HCT116 (cell line): Measurements from ENCODE around the gene PPIG. TPM values are rescaled to one million over a fixed set of nuclear protein-coding genes. Genes with fewer than 3 reads are reported as not detected.

Experiments used
- ATAC-seq: fragments of 200-7000 bp; cut with Tn5 transposase; 2 replicates; pipeline ENCODE4 v1.9.1; 2020; ENCODE audit warnings: mild to moderate bottlenecking, moderate library complexity
- BruUV-seq: library from RNA; stranded (reverse); fragments of 400-500 nt; replicated peaks from 2 replicates; lab custom pipeline; 2021; lab: Mats Ljungman, UMichigan
- CTCF ChIA-PET: fragments of 300-600 bp; sonication (Branson Sonifier 250); formaldehyde crosslinking; loops from one replicate; lab custom pipeline; 2021; ENCODE audit warnings: antibody characterized with exemption; lab: Charles Lee
- POLR2A ChIA-PET: fragments of 300-600, 350-600 bp; sonication (Branson Sonifier 250); formaldehyde crosslinking; loops from one replicate; lab custom pipeline; 2021; ENCODE audit warnings: antibody characterized with exemption; lab: Charles Lee
- RAD21 ChIA-PET, 2 experiments: fragments of 300-600 bp; sonication (Branson Sonifier 250); formaldehyde crosslinking; loops; one replicate each; lab custom pipeline; 2023; ENCODE audit warnings: low total read pairs in 2 of 2; ENCODE audit not compliant: uncharacterized antibody in 2 of 2, unreplicated experiment in 2 of 2, low non-redundant PET in 1 of 2; lab: Charles Lee
- DNase-seq: peaks from one replicate; pipeline ENCODE4 v3.0.0-alpha.2; 2010; ENCODE audit warnings: low read depth, low spot score
- H2AFZ ChIP-seq: fragments of 200-600 bp; shearing (Covaris generic), sonication (generic); 2 replicates; pipeline ENCODE4 v1.6.1; 2017; ENCODE audit warnings: low read depth, mixed run types, mixed read lengths, antibody characterized with exemption, low read length; ENCODE audit not compliant: poor library complexity, severe bottlenecking
- H3K27ac ChIP-seq: 2 replicates; pipeline ENCODE4 v1.5.1; 2012; ENCODE audit warnings: low read depth, low read length
- H3K27me3 ChIP-seq: fragments of 200-600 bp; sonication (generic); 2 replicates; pipeline ENCODE4 v1.6.1; 2016; ENCODE audit warnings: mixed run types, low read length, mixed read lengths; ENCODE audit not compliant: insufficient read depth
- H3K36me3 ChIP-seq, 2 experiments: fragments of 200-500 bp in 1 of 2; fragments of 200-600 bp in 1 of 2; sonication (Bioruptor generic) in 1 of 2; sonication (generic) in 1 of 2; 2 replicates each; pipeline versions ENCODE4 v1.5.1 to v1.6.1; 2014 to 2016; ENCODE audit warnings: low read length in 2 of 2, inconsistent platforms in 1 of 2, mixed read lengths in 1 of 2, mixed run types in 1 of 2; ENCODE audit not compliant: insufficient read depth in 2 of 2, control insufficient read depth in 1 of 2
- H3K4me1 ChIP-seq, 2 experiments: fragments of 200-600 bp in 1 of 2; sonication (generic) in 1 of 2; 2 replicates each; pipeline versions ENCODE4 v1.5.1 to v1.6.1; 2012 to 2017; ENCODE audit warnings: low read length in 2 of 2, inconsistent platforms in 1 of 2, mild to moderate bottlenecking in 1 of 2, mixed read lengths in 1 of 2, mixed run types in 1 of 2, moderate library complexity in 1 of 2; ENCODE audit not compliant: insufficient read depth in 2 of 2, control insufficient read depth in 1 of 2
- H3K4me2 ChIP-seq: fragments of 200-600 bp; sonication (generic); 2 replicates; pipeline ENCODE4 v1.6.1; 2017; ENCODE audit warnings: mixed run types, low read length, mixed read lengths
- H3K4me3 ChIP-seq, 2 experiments: fragments of 200-600 bp in 1 of 2; sonication (generic) in 1 of 2; replicated peaks in 1 of 2; 2 replicates each; pipeline ENCODE4 v1.5.1; 2011 to 2016; ENCODE audit warnings: low read length in 2 of 2, control low read depth in 1 of 2, low read depth in 1 of 2, mild to moderate bottlenecking in 1 of 2, mixed read lengths in 1 of 2, mixed run types in 1 of 2
- H3K79me2 ChIP-seq: fragments of 200-600 bp; sonication (generic); 2 replicates; pipeline ENCODE4 v1.6.1; 2017; ENCODE audit warnings: mild to moderate bottlenecking, mixed run types, low read length, moderate library complexity, mixed read lengths; ENCODE audit not compliant: insufficient read depth
- H3K9ac ChIP-seq: fragments of 200-600 bp; sonication (generic); 2 replicates; pipeline ENCODE4 v1.6.1; 2016; ENCODE audit warnings: low read length, mixed read lengths
- H3K9me2 ChIP-seq: fragments of 200-600 bp; sonication (generic), shearing (Covaris generic); 2 replicates; pipeline ENCODE4 v1.6.1; 2017; ENCODE audit warnings: mixed run types, mild to moderate bottlenecking, moderate library complexity; ENCODE audit not compliant: insufficient read depth
- H3K9me3 ChIP-seq, 2 experiments: fragments of 200-500 bp in 1 of 2; fragments of 200-600 bp in 1 of 2; sonication (Bioruptor generic) in 1 of 2; sonication (generic) in 1 of 2; 2 replicates each; pipeline ENCODE4 v1.6.1; 2014 to 2017; ENCODE audit warnings: low read length in 2 of 2, mixed read lengths in 2 of 2, inconsistent platforms in 1 of 2, low read depth in 1 of 2, mild to moderate bottlenecking in 1 of 2, mixed run types in 1 of 2, moderate library complexity in 1 of 2; ENCODE audit not compliant: control insufficient read depth in 1 of 2, insufficient read depth in 1 of 2
- H4K20me1 ChIP-seq: fragments of 200-600 bp; sonication (generic), shearing (Covaris generic); 2 replicates; pipeline ENCODE4 v1.6.1; 2017; ENCODE audit warnings: mixed run types, mild to moderate bottlenecking, moderate library complexity; ENCODE audit not compliant: insufficient read depth
- EZH2phosphoT487 ChIP-seq: fragments of 200-600 bp; IDR thresholded peaks from 2 replicates; pipeline ENCODE4 v1.6.1; 2018; ENCODE audit warnings: antibody characterized with exemption, borderline replicate concordance
- POLR2AphosphoS5 ChIP-seq: IDR thresholded peaks from 2 replicates; pipeline ENCODE4 v1.6.1; 2011; ENCODE audit warnings: mild to moderate bottlenecking, low read depth, low read length, moderate library complexity
- RAD21 ChIP-seq: IDR thresholded peaks from 2 replicates; pipeline ENCODE4 v1.6.1; 2012; ENCODE audit warnings: low read depth, mild to moderate bottlenecking
- SP1 ChIP-seq: IDR thresholded peaks from 2 replicates; pipeline ENCODE4 v1.6.1; 2012; ENCODE audit warnings: low read depth
- SRF ChIP-seq: IDR thresholded peaks from 2 replicates; pipeline ENCODE4 v1.6.1; 2012; ENCODE audit warnings: low read depth
- YY1 ChIP-seq: IDR thresholded peaks from 2 replicates; pipeline ENCODE4 v1.6.1; 2011; ENCODE audit warnings: low read length, low read depth, moderate library complexity, mild to moderate bottlenecking; ENCODE audit not compliant: insufficient replicate concordance; ENCODE audit errors: extremely low read depth
- ZFX ChIP-seq: fragments of 450-650 bp; IDR thresholded peaks from 2 replicates; pipeline ENCODE4 v1.6.1; 2017
- intact Hi-C: fragments of 100-400 bp; cut with micrococcal nuclease; formaldehyde crosslinking; loops from 2 replicates; pipeline ENCODE4 v1.10.0; 2022
- total RNA-seq: library from RNA; stranded (reverse); gene quantifications from one replicate; pipeline ENCODE4 v1.2.1, GENCODE V29; 2021; ENCODE audit not compliant: unreplicated experiment
- TF ChIP-seq, protein P1 (sequence below): IDR thresholded peaks from 2 replicates; pipeline ENCODE4 v1.6.1; 2012; ENCODE audit warnings: low read depth
- TF ChIP-seq, protein P2 (sequence below): IDR thresholded peaks from 2 replicates; pipeline ENCODE4 v1.6.1; 2012
- TF ChIP-seq, protein P3 (sequence below): IDR thresholded peaks from 2 replicates; pipeline ENCODE4 v1.6.1; 2012
- TF ChIP-seq, protein P4 (sequence below): IDR thresholded peaks from 2 replicates; pipeline ENCODE4 v1.6.1; 2011; ENCODE audit warnings: mild to moderate bottlenecking, low read length, moderate library complexity; ENCODE audit not compliant: insufficient replicate concordance; ENCODE audit errors: extremely low read depth

Gene PPIG
- total RNA-seq, 1 experiment from 2014 or later: 55.3 TPM

DNA sequence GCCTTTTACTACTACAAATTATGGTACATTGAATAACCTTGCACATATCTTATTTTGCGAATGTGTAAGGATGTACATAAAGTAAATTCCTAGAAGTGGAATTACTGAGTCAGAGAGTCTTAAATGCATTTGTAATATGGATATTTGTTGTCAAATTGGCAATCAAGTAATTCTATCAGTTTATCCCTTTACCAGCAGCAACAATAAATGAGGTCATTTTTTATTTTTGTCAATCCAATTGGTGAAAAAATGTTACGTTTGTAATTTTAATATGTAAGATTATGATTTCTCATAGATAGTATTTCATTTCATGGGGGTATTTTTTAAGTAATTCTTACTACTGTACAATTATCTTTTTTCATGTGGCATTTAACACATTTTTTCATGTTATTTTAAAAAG lies 14.8 kb downstream of the PPIG start:
- POLR2A ChIA-PET: no interaction called here
- Histone ChIP-seq H3K9me2 (no peaks in the 10 kb centered on the region), H3K4me3 (no peak overlapping the region), H3K79me2 (peaks cover 100% of the 10 kb centered on the region), H3K4me1 (no peaks in the 10 kb centered on the region), H3K4me2 (no peak overlapping the region), H2AFZ (no peak overlapping the region), H4K20me1 (peaks cover 23% of the 10 kb centered on the region; the same call in 1 of the 2 replicates), H3K27ac (no peak overlapping the region), H3K27me3 (no peaks in the 10 kb centered on the region), H3K36me3 (no peaks in the 10 kb centered on the region), H3K9ac (no peak overlapping the region), H3K9me3 (no peaks in the 10 kb centered on the region)
- RAD21 ChIA-PET: no interaction called here
- ATAC-seq (no peak), DNase-seq (no peak)
- TF ChIP-seq SRF (no peak), ZFX (no peak), POLR2AphosphoS5 (no peak), SP1 (no peak), EZH2phosphoT487 (no peak), RAD21 (no peak), YY1 (no peak)
- TF ChIP-seq, protein P1, sequence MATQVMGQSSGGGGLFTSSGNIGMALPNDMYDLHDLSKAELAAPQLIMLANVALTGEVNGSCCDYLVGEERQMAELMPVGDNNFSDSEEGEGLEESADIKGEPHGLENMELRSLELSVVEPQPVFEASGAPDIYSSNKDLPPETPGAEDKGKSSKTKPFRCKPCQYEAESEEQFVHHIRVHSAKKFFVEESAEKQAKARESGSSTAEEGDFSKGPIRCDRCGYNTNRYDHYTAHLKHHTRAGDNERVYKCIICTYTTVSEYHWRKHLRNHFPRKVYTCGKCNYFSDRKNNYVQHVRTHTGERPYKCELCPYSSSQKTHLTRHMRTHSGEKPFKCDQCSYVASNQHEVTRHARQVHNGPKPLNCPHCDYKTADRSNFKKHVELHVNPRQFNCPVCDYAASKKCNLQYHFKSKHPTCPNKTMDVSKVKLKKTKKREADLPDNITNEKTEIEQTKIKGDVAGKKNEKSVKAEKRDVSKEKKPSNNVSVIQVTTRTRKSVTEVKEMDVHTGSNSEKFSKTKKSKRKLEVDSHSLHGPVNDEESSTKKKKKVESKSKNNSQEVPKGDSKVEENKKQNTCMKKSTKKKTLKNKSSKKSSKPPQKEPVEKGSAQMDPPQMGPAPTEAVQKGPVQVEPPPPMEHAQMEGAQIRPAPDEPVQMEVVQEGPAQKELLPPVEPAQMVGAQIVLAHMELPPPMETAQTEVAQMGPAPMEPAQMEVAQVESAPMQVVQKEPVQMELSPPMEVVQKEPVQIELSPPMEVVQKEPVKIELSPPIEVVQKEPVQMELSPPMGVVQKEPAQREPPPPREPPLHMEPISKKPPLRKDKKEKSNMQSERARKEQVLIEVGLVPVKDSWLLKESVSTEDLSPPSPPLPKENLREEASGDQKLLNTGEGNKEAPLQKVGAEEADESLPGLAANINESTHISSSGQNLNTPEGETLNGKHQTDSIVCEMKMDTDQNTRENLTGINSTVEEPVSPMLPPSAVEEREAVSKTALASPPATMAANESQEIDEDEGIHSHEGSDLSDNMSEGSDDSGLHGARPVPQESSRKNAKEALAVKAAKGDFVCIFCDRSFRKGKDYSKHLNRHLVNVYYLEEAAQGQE: no peak
- TF ChIP-seq, protein P2, sequence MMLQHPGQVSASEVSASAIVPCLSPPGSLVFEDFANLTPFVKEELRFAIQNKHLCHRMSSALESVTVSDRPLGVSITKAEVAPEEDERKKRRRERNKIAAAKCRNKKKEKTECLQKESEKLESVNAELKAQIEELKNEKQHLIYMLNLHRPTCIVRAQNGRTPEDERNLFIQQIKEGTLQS: no peak
- TF ChIP-seq, protein P3, sequence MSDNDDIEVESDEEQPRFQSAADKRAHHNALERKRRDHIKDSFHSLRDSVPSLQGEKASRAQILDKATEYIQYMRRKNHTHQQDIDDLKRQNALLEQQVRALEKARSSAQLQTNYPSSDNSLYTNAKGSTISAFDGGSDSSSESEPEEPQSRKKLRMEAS: no peak
- TF ChIP-seq, protein P4, sequence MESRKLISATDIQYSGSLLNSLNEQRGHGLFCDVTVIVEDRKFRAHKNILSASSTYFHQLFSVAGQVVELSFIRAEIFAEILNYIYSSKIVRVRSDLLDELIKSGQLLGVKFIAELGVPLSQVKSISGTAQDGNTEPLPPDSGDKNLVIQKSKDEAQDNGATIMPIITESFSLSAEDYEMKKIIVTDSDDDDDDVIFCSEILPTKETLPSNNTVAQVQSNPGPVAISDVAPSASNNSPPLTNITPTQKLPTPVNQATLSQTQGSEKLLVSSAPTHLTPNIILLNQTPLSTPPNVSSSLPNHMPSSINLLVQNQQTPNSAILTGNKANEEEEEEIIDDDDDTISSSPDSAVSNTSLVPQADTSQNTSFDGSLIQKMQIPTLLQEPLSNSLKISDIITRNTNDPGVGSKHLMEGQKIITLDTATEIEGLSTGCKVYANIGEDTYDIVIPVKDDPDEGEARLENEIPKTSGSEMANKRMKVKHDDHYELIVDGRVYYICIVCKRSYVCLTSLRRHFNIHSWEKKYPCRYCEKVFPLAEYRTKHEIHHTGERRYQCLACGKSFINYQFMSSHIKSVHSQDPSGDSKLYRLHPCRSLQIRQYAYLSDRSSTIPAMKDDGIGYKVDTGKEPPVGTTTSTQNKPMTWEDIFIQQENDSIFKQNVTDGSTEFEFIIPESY: no peak
- intact Hi-C loops: no loop called here
- CTCF ChIA-PET: no interaction called here
- BruUV-seq: no TSS peak
